CD4-positive, alpha-beta T cell (primary cell): Measurements from ENCODE around the gene APOM. TPM values are rescaled to one million over a fixed set of nuclear protein-coding genes. Genes with fewer than 3 reads are reported as not detected.

Experiments
- ATAC-seq: fragments of 200-7000 bp; cut with Tn5 transposase; one replicate; pipeline ENCODE4 v1.10.0; 2022; ENCODE audit warnings: mild to moderate bottlenecking; ENCODE audit not compliant: poor library complexity
- CTCF ChIA-PET: fragments of 350-600 bp; sonication (Branson Sonifier 250); formaldehyde crosslinking; loops from one replicate; lab custom pipeline; 2021; ENCODE audit warnings: antibody characterized with exemption, inconsistent platforms; lab: Charles Lee
- POLR2A ChIA-PET: fragments of 350-600 bp; sonication (Branson Sonifier 250); formaldehyde crosslinking; loops from one replicate; lab custom pipeline; 2021; ENCODE audit warnings: antibody characterized with exemption, inconsistent platforms; lab: Charles Lee
- DNase-seq, 14 experiments: peaks; one replicate each; pipeline ENCODE4 v3.0.0-alpha.2; 2013 to 2020; ENCODE audit warnings: mixed read lengths in 2 of 14
- H3K27ac ChIP-seq, 2 donors: one replicate each; pipeline versions ENCODE4 v1.5.1 to v1.7.0; 2013; ENCODE audit warnings: low read length in 2 of 2, low read depth in 1 of 2, mild to moderate bottlenecking in 1 of 2
- H3K27me3 ChIP-seq, 2 experiments: 1 replicate in 1 of 2; 2 replicates in 1 of 2; pipeline versions ENCODE4 v1.6.1 to v1.7.0; 2013; ENCODE audit warnings: low read length in 2 of 2, control low read depth in 1 of 2, mild to moderate bottlenecking in 1 of 2, moderate library complexity in 1 of 2; ENCODE audit not compliant: insufficient read depth in 2 of 2, control insufficient read depth in 1 of 2
- H3K36me3 ChIP-seq: one replicate; pipeline ENCODE4 v1.6.1; 2013; ENCODE audit warnings: low read length, control low read depth; ENCODE audit not compliant: insufficient read depth
- H3K4me1 ChIP-seq: one replicate; pipeline ENCODE4 v1.6.1; 2013; ENCODE audit warnings: low read length, control low read depth; ENCODE audit not compliant: insufficient read depth
- H3K4me3 ChIP-seq: one replicate; pipeline ENCODE4 v1.5.1; 2013; ENCODE audit warnings: mild to moderate bottlenecking, low read length, moderate library complexity
- H3K9me3 ChIP-seq, 2 experiments: 1 replicate in 1 of 2; 2 replicates in 1 of 2; pipeline versions ENCODE4 v1.6.1 to v1.7.0; 2013; ENCODE audit warnings: low read length in 2 of 2, mild to moderate bottlenecking in 2 of 2, control low read depth in 1 of 2, moderate library complexity in 1 of 2; ENCODE audit not compliant: control insufficient read depth in 1 of 2, insufficient read depth in 1 of 2
- H3K27ac Mint-ChIP-seq: one replicate; pipeline ENCODE4 v1.8.0; 2020; ENCODE audit warnings: mixed read lengths
- H3K27me3 Mint-ChIP-seq: one replicate; pipeline ENCODE4 v1.8.0; 2021; ENCODE audit warnings: mixed read lengths
- H3K36me3 Mint-ChIP-seq: one replicate; pipeline ENCODE4 v1.8.0; 2021; ENCODE audit warnings: low read depth, mixed read lengths
- H3K4me1 Mint-ChIP-seq: one replicate; pipeline ENCODE4 v1.8.0; 2021; ENCODE audit warnings: low read depth, mixed read lengths
- H3K4me3 Mint-ChIP-seq: one replicate; pipeline ENCODE4 v1.8.0; 2020; ENCODE audit warnings: mild to moderate bottlenecking, mixed read lengths
- H3K9me3 Mint-ChIP-seq: one replicate; pipeline ENCODE4 v1.8.0; 2020; ENCODE audit warnings: mixed read lengths
- CTCF ChIP-seq: fragments of 200-600 bp; IDR thresholded peaks from one replicate; pipeline ENCODE4 v1.8.0; 2022; ENCODE audit warnings: antibody characterized with exemption, mild to moderate bottlenecking
- intact Hi-C, 2 experiments: fragments of 100-400 bp; cut with DNase I in 1 of 2; cut with micrococcal nuclease in 1 of 2; formaldehyde crosslinking; loops; one replicate each; pipeline versions ENCODE4 v1.15.1 to v1.9.0; 2023 to 2025; cut with DNase I, micrococcal nuclease
- total RNA-seq, 174 experiments: library from RNA in 2 of 174; stranded (reverse) in 2 of 174; gene quantifications; one replicate each; pipeline ENCODE4 v1.2.3 and lab custom pipeline; 2021 to 2026

The APOM gene
- total RNA-seq, 2 experiments from 2014 or later = 4.2 to 4.6 TPM

- Histone ChIP-seq H3K4me3 (peak overlapping the region; percentile 80), H3K36me3 (peaks cover 45% of the 10 kb centered on the region), H3K9me3 (no peaks in the 10 kb centered on the region), H3K27me3 (no peaks in the 10 kb centered on the region), H3K27ac (peak overlapping the region; percentile 47 to 70), H3K4me1 (peaks cover 74% of the 10 kb centered on the region)
- Mint-ChIP-seq H3K4me3 (peak overlapping the region; percentile 95), H3K27me3 (no peaks in the 10 kb centered on the region), H3K36me3 (peaks cover 70% of the 10 kb centered on the region), H3K27ac (peak overlapping the region; percentile 94), H3K9me3 (no peaks in the 10 kb centered on the region), H3K4me1 (peaks cover 72% of the 10 kb centered on the region)
- peak in 1 of 14 experiments; percentile 25 for DNase-seq
- no peak for ATAC-seq
- CTCF ChIA-PET = interaction anchor here (0.8 to 2.7 kb wide), 2 partner anchors 9 to 201 kb away, joined by 3 to 9 read pairs; partner anchors contain the start of genes BAG6 and NEU1
- intact Hi-C loops = loop anchor here in 1 of 2 experiments (2.0 to 10.0 kb wide), 4 partner anchors 41 to 1543 kb away; partner anchors contain the start of genes ABCF1, GPSM3, HSD17B8 and PBX2
- POLR2A ChIA-PET = interaction anchor here (0.7 to 7.9 kb wide), 14 partner anchors 8 to 201 kb away, joined by 3 to 250 read pairs (median 5); partner anchors contain the start of genes ABHD16A, APOM, ATP6V1G2 and BAG6
- no peak for TF ChIP-seq CTCF
Observed at GRCh38 chr6:31661262-31662123, 5.8 kb downstream of the APOM start.

GRCh38 chr6:31662124-31662723 is 6.5 kb downstream of the APOM start:
- peak in 1 of 14 experiments; percentile 25 for DNase-seq
- H3K4me3 ChIP-seq = no peak overlapping the region
- H3K4me1 ChIP-seq = peaks cover 78% of the 10 kb centered on the region
- no peaks in the 10 kb centered on the region for H3K9me3 ChIP-seq
- no peak for ATAC-seq
- no peaks in the 10 kb centered on the region for H3K27me3 ChIP-seq
- H3K27ac ChIP-seq = no peak overlapping the region
- H3K27ac Mint-ChIP-seq = peak overlapping the region; percentile 94
- no peaks in the 10 kb centered on the region for H3K9me3 Mint-ChIP-seq
- TF ChIP-seq CTCF = no peak
- H3K4me3 Mint-ChIP-seq = peak overlapping the region; percentile 95
- intact Hi-C loops = loop anchor here in 1 of 2 experiments (5.0 to 10.0 kb wide), 3 partner anchors 533 to 1543 kb away; partner anchors contain the start of genes ABCF1, GPSM3, HSD17B8 and PBX2
- H3K27me3 Mint-ChIP-seq = no peaks in the 10 kb centered on the region
- peaks cover 46% of the 10 kb centered on the region for H3K36me3 ChIP-seq
- ChIA-PET CTCF (interaction anchor here (1.2 to 2.7 kb wide), 2 partner anchors 9 to 10 kb away, joined by 5 to 9 read pairs; partner anchors contain the start of gene BAG6), POLR2A (interaction anchor here (0.7 to 7.9 kb wide), 5 partner anchors 9 to 94 kb away, joined by 3 to 250 read pairs (median 3); partner anchors contain the start of genes ABHD16A, APOM, BAG6 and PRRC2A)
- peaks cover 75% of the 10 kb centered on the region for H3K36me3 Mint-ChIP-seq
- peaks cover 74% of the 10 kb centered on the region for H3K4me1 Mint-ChIP-seq
